Measurements from ENCODE around the gene LHX2. TPM values are rescaled to one million over a fixed set of nuclear protein-coding genes. Genes with fewer than 3 reads are reported as not detected.

Gene LHX2
- total and polyA plus RNA-seq, 8 donors: 0.18 TPM; not detected in 7

GRCh38 chr9:124044448-124044847, 32.9 kb downstream of the LHX2 start:
- no peak overlapping the region for H3K27ac ChIP-seq
- H3K27me3 ChIP-seq: peaks cover 0 to 90% (median 50%) of the 10 kb centered on the region in 3 donors
- H3K9me3 ChIP-seq: no peaks in the 10 kb centered on the region
- H3K4me1 ChIP-seq: peaks cover 18 to 36% (median 29%) of the 10 kb centered on the region in 4 donors
- DNase-seq: no peak
- H3K4me3 ChIP-seq: no peak overlapping the region
- no peaks in the 10 kb centered on the region for H3K36me3 ChIP-seq
- WGBS, 5 donors: 68 to 79% (median 74%) methylated on average over 5 of the region's 5 CpGs
- TF ChIP-seq POLR2AphosphoS5 (IDR thresholded peaks at IDR 0.05) (no peak), CTCF (IDR thresholded peaks at IDR 0.05) (no peak), EP300 (IDR thresholded peaks at IDR 0.05) (no peak), POLR2A (IDR thresholded peaks at IDR 0.05) (no peak)
- intact Hi-C loops (cut with DNase I; ENCODE audit: low total_unique reads): loop anchor here (5.0 kb wide), 1 partner anchor 502 kb away; no protein-coding TSS in a partner anchor

- peak; percentile 51 to 66 for DNase-seq
- H3K4me3 ChIP-seq: peak overlapping the region; percentile 35 to 49 (median 45)
- WGBS, 5 donors: 10 to 23% (median 14%) methylated on average over 24 to 49 of the region's 49 CpGs
- H3K36me3 ChIP-seq: no peaks in the 10 kb centered on the region
- intact Hi-C loops (cut with DNase I; ENCODE audit: low total_unique reads): no loop called here
- peak overlapping the region in 1 of 5 donors; percentile 27 for H3K27ac ChIP-seq
- H3K27me3 ChIP-seq: peaks cover 0 to 90% (median 50%) of the 10 kb centered on the region in 3 donors
- H3K9me3 ChIP-seq: no peaks in the 10 kb centered on the region
- peaks cover 18 to 35% (median 28%) of the 10 kb centered on the region in 4 donors for H3K4me1 ChIP-seq
- no peak for TF ChIP-seq POLR2AphosphoS5 (IDR thresholded peaks at IDR 0.05)
- TF ChIP-seq EP300 (IDR thresholded peaks at IDR 0.05): no peak
- TF ChIP-seq POLR2A (IDR thresholded peaks at IDR 0.05): no peak
- TF ChIP-seq CTCF (IDR thresholded peaks at IDR 0.05): no peak
These were observed 33.7 kb downstream of the LHX2 start for GRCh38 chr9:124045076-124045829.

- Histone ChIP-seq H3K4me1 (peaks cover 17 to 29% (median 24%) of the 10 kb centered on the region in 4 donors), H3K9me3 (no peaks in the 10 kb centered on the region), H3K27ac (peak overlapping the region in 1 of 5 donors; percentile 27), H3K4me3 (peak overlapping the region; percentile 35 to 49 (median 45)), H3K27me3 (peaks cover 0 to 88% (median 44%) of the 10 kb centered on the region in 3 donors), H3K36me3 (no peaks in the 10 kb centered on the region)
- intact Hi-C loops (cut with DNase I; ENCODE audit: low total_unique reads): no loop called here
- TF ChIP-seq POLR2A (IDR thresholded peaks at IDR 0.05) (no peak), POLR2AphosphoS5 (IDR thresholded peaks at IDR 0.05) (no peak), EP300 (IDR thresholded peaks at IDR 0.05) (no peak), CTCF (IDR thresholded peaks at IDR 0.05) (no peak)
- 9 to 54% (median 17%) methylated on average over 7 to 18 of the region's 18 CpGs for WGBS, 5 donors
- no peak for DNase-seq
These were observed 34.2 kb downstream of the LHX2 start for GRCh38 chr9:124045830-124046177.

GRCh38 chr9:124046189-124046588, 34.6 kb downstream of the LHX2 start:
- TF ChIP-seq EP300 (IDR thresholded peaks at IDR 0.05) (no peak), POLR2A (IDR thresholded peaks at IDR 0.05) (no peak), POLR2AphosphoS5 (IDR thresholded peaks at IDR 0.05) (no peak), CTCF (IDR thresholded peaks at IDR 0.05) (no peak)
- Histone ChIP-seq H3K27me3 (peaks cover 0 to 88% (median 40%) of the 10 kb centered on the region in 3 donors), H3K4me1 (peaks cover 14 to 25% (median 20%) of the 10 kb centered on the region in 4 donors), H3K4me3 (peak overlapping the region in 1 of 4 donors; percentile 49), H3K36me3 (no peaks in the 10 kb centered on the region), H3K9me3 (no peaks in the 10 kb centered on the region), H3K27ac (no peak overlapping the region)
- intact Hi-C loops (cut with DNase I; ENCODE audit: low total_unique reads): no loop called here
- WGBS, 5 donors: 66 to 72% (median 69%) methylated on average over 10 of the region's 10 CpGs
- DNase-seq: no peak
